Breast epithelium (tissue), 3 donors: ENCODE results near the gene REEP1.

Experiments used
- CTCF ChIP-seq, 3 donors: fragments of 450-650 bp; IDR thresholded peaks; one replicate each; pipeline ENCODE4 v1.5.1; 2016 to 2017; ENCODE audit warnings: antibody characterized with exemption in 3 of 3, mild to moderate bottlenecking in 3 of 3, moderate library complexity in 3 of 3
- POLR2A ChIP-seq: fragments of 450-650 bp; IDR thresholded peaks from one replicate; pipeline ENCODE4 v1.6.1; 2016; ENCODE audit warnings: antibody characterized with exemption, mild to moderate bottlenecking, moderate library complexity

- TF ChIP-seq CTCF (IDR thresholded peaks at IDR 0.05) (no peak), POLR2A (no peak)
Measured at GRCh38 chr2:86285571-86285970, 51.9 kb downstream of the REEP1 start.
